Measurements from ENCODE around the gene TWIST2. TPM values are rescaled to one million over a fixed set of nuclear protein-coding genes. Genes with fewer than 3 reads are reported as not detected.

Gene TWIST2
- total RNA-seq, 1 experiment from 2014 or later: 0.22 TPM

DNA sequence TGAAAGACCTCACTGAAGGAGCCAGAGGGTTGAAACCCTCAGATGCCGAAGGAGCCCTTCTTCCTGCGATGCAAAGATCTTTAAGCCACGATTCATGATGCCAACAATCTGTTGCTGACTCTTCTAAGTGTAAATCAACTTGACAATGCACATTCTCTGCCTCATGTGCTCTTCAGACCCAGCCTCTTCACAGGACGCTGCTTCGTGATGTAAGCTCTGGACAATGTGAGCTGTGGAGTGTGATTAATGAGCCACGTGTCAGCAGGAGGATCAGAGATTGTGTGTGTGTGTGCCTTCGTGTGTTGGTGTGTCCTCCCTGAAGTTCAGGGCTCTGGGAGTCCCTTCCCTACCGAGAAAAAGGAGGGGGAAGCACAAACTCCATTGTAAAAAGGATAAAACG is 26.5 kb upstream of the TWIST2 start:
- no peak overlapping the region for H3K56ac ChIP-seq (ENCODE audit: insufficient read length, low read depth, low read length)

More for the DNA sequence above, 26.5 kb upstream of the TWIST2 start:
- no peak overlapping the region for H3K4me2 ChIP-seq (ENCODE audit: insufficient read depth, insufficient read length, low read length)
- no peaks in the 10 kb centered on the region for H4K20me1 ChIP-seq (ENCODE audit: control insufficient read depth, insufficient read depth, insufficient read length)
- no peak overlapping the region for H4K91ac ChIP-seq (ENCODE audit: insufficient read length, low read depth, low read length)
- H3K27ac ChIP-seq (ENCODE audit: insufficient read length, low read depth, low read length): no peak overlapping the region
- no peak overlapping the region for H2BK20ac ChIP-seq (ENCODE audit: low read depth, low read length, poor library complexity, severe bottlenecking)
- no peak overlapping the region for H3K18ac ChIP-seq (ENCODE audit: insufficient read length, low read depth, low read length)
- Mint-ChIP-seq H3K4me3 (no peak overlapping the region), H3K4me1 (peaks cover 14 to 19% of the 10 kb centered on the region in 2 experiments), H3K36me3 (ENCODE audit: insufficient read depth in 1 of 3, low read depth in 3 of 3) (peaks cover 2 to 16% (median 2%) of the 10 kb centered on the region in 3 experiments; a peak in 4 of 7 replicates), H3K27ac (no peak overlapping the region), H3K9me3 (peaks cover 28 to 33% of the 10 kb centered on the region in 2 experiments), H3K27me3 (ENCODE audit: low read depth) (peaks cover 59% of the 10 kb centered on the region)
- TF ChIP-seq, protein P1, sequence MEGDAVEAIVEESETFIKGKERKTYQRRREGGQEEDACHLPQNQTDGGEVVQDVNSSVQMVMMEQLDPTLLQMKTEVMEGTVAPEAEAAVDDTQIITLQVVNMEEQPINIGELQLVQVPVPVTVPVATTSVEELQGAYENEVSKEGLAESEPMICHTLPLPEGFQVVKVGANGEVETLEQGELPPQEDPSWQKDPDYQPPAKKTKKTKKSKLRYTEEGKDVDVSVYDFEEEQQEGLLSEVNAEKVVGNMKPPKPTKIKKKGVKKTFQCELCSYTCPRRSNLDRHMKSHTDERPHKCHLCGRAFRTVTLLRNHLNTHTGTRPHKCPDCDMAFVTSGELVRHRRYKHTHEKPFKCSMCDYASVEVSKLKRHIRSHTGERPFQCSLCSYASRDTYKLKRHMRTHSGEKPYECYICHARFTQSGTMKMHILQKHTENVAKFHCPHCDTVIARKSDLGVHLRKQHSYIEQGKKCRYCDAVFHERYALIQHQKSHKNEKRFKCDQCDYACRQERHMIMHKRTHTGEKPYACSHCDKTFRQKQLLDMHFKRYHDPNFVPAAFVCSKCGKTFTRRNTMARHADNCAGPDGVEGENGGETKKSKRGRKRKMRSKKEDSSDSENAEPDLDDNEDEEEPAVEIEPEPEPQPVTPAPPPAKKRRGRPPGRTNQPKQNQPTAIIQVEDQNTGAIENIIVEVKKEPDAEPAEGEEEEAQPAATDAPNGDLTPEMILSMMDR (conservative IDR thresholded peaks at IDR 0.05): no peak
- no peaks in the 10 kb centered on the region for H3K4me1 ChIP-seq (ENCODE audit: insufficient read depth, low read length)
- H4K5ac ChIP-seq (ENCODE audit: insufficient read length, low read depth, low read length): no peak overlapping the region
- H3K23me2 ChIP-seq (ENCODE audit: insufficient read length, low read depth, low read length, poor library complexity, severe bottlenecking): no peaks in the 10 kb centered on the region
- no peak overlapping the region for H3K4ac ChIP-seq (ENCODE audit: low read depth, low read length)
- H2BK5ac ChIP-seq (ENCODE audit: insufficient read length, low read length): no peak overlapping the region
- no peak overlapping the region for H4K8ac ChIP-seq (replicated peaks; ENCODE audit: insufficient read length, low read depth, low read length)
- H2AK5ac ChIP-seq (ENCODE audit: insufficient read length, low read length): no peak overlapping the region
- no peak overlapping the region for H2BK15ac ChIP-seq (ENCODE audit: low read depth, low read length)
- H3K27me3 ChIP-seq (ENCODE audit: insufficient read depth, low read length): no peaks in the 10 kb centered on the region
- no peak overlapping the region for H3K9ac ChIP-seq (ENCODE audit: extremely low read depth, insufficient read length, low read length)
- no peak overlapping the region for H3T11ph ChIP-seq (ENCODE audit: low read length)
- DNase-seq: no peak
- H3K79me2 ChIP-seq (ENCODE audit: insufficient read depth, low read length): no peaks in the 10 kb centered on the region
- no peak overlapping the region for H3K14ac ChIP-seq (ENCODE audit: insufficient read depth, low read length)
- H2AFZ ChIP-seq (ENCODE audit: low read length): no peak overlapping the region
- no CpG with 5 or more reads among the region's 9 CpGs for WGBS (ENCODE audit: extremely low coverage, insufficient read length, low lambda C conversion rate)
- peaks cover 10% of the 10 kb centered on the region for H3K9me3 ChIP-seq (ENCODE audit: control insufficient read depth, low read depth, low read length)
- no peaks in the 10 kb centered on the region for H3K79me1 ChIP-seq (ENCODE audit: insufficient read depth, low read depth, low read length, poor library complexity, severe bottlenecking)
- no peak overlapping the region for H3K23ac ChIP-seq (ENCODE audit: insufficient read length, low read depth, low read length)
- no peak overlapping the region for H2BK12ac ChIP-seq (ENCODE audit: insufficient read length, low read depth, low read length)
- H2BK120ac ChIP-seq (ENCODE audit: low read depth, low read length, poor library complexity, severe bottlenecking): no peak overlapping the region

All from H9 (cell line).